RWPE1 (cell line): Measurements from ENCODE around the gene PKNOX1.
"Not testable (repeated sequence)": the region's sequence is repeated elsewhere in the genome, so short reads cannot be mapped to it uniquely, and the experiment has no call there.

Source experiments
- CTCF ChIA-PET: fragments of 350-600 bp; sonication (Branson Sonifier 250); formaldehyde crosslinking; extraction: SDS; loops from one replicate; lab custom pipeline; 2021; lab: Yijun Ruan, JAX
- POLR2A ChIA-PET: fragments of 400-600 bp; formaldehyde crosslinking; extraction: SDS; loops from one replicate; lab custom pipeline; 2020; ENCODE audit warnings: antibody characterized with exemption; ENCODE audit not compliant: low non-redundant PET; lab: Yijun Ruan, JAX
- DNase-seq: peaks from one replicate; pipeline ENCODE4 v3.0.0; 2012; ENCODE audit warnings: low spot score
- H3K27ac ChIP-seq: fragments of 450-650 bp; 2 replicates; pipeline ENCODE4 v1.5.1; 2017
- CTCF ChIP-seq: fragments of 450-650 bp; conservative IDR thresholded peaks from 2 replicates; pipeline ENCODE4 v1.5.1; 2017; ENCODE audit warnings: low read depth, mild to moderate bottlenecking

Gene PKNOX1

GRCh38 chr21:42983103-42983502, 8.7 kb downstream of the PKNOX1 start:
- ChIA-PET POLR2A (no interaction called here), CTCF (no interaction called here)
- no peak for TF ChIP-seq CTCF
- DNase-seq: no peak
- H3K27ac ChIP-seq: no peak overlapping the region

GRCh38 chr21:42983869-42984268, 9.5 kb downstream of the PKNOX1 start:
- CTCF ChIA-PET: no interaction called here
- no peak for TF ChIP-seq CTCF
- H3K27ac ChIP-seq: no peak overlapping the region
- POLR2A ChIA-PET: no interaction called here
- no peak for DNase-seq

- DNase-seq: no peak
- CTCF ChIA-PET: no interaction called here
- POLR2A ChIA-PET: no interaction called here
- TF ChIP-seq CTCF: no peak
- H3K27ac ChIP-seq: no peak overlapping the region
These were observed 11.9 kb downstream of the PKNOX1 start for GRCh38 chr21:42986125-42986783.

- no peak for TF ChIP-seq CTCF
- peak overlapping the region; percentile 17; the same call in 1 of the 2 replicates for H3K27ac ChIP-seq
- POLR2A ChIA-PET: interaction anchor here (0.5 kb wide), 1 partner anchor 96 kb away, joined by 3 read pairs; no protein-coding TSS in a partner anchor
- no peak for DNase-seq
- CTCF ChIA-PET: interaction anchor here (1.0 kb wide), 1 partner anchor 11 kb away, joined by 3 read pairs; no protein-coding TSS in a partner anchor
These were observed 14.0 kb downstream of the PKNOX1 start for GRCh38 chr21:42988236-42988965.

GRCh38 chr21:42989370-42989769, 15.0 kb downstream of the PKNOX1 start:
- not testable (repeated sequence) for H3K27ac ChIP-seq, DNase-seq
- CTCF ChIA-PET: interaction anchor here (0.8 kb wide), 1 partner anchor 12 kb away, joined by 4 read pairs; no protein-coding TSS in a partner anchor
- POLR2A ChIA-PET: interaction anchor here (0.7 kb wide), 1 partner anchor 13 kb away, joined by 3 read pairs; no protein-coding TSS in a partner anchor

- POLR2A ChIA-PET: interaction anchor here (0.7 kb wide), 1 partner anchor 12 kb away, joined by 3 read pairs; no protein-coding TSS in a partner anchor
- CTCF ChIA-PET: interaction anchor here (0.8 kb wide), 1 partner anchor 13 kb away, joined by 4 read pairs; no protein-coding TSS in a partner anchor
- no peak for DNase-seq
- H3K27ac ChIP-seq: no peak overlapping the region
- TF ChIP-seq CTCF: no peak
These were observed 15.7 kb downstream of the PKNOX1 start for GRCh38 chr21:42989816-42990650.
